OCI-LY7 (cell line): ENCODE results near the gene ADAMTS8. TPM values are rescaled to one million over a fixed set of nuclear protein-coding genes. Genes with fewer than 3 reads are reported as not detected.

Experiments
- BruUV-seq: library from RNA; stranded (reverse); fragments of 400-500 nt; replicated peaks from 2 replicates; lab custom pipeline; 2021; lab: Mats Ljungman, UMichigan
- CTCF ChIA-PET: fragments of 300-600 bp; sonication (Branson Sonifier 250); formaldehyde crosslinking; loops from one replicate; lab custom pipeline; 2022; ENCODE audit warnings: antibody characterized with exemption; ENCODE audit not compliant: unreplicated experiment; lab: Charles Lee
- POLR2A ChIA-PET: fragments of 300-600 bp; sonication (Branson Sonifier 250); formaldehyde crosslinking; loops from one replicate; lab custom pipeline; 2022; ENCODE audit warnings: antibody characterized with exemption; lab: Charles Lee
- DNase-seq: peaks from one replicate; pipeline ENCODE4 v3.0.0-alpha.2; 2015; ENCODE audit warnings: low spot score
- H2AFZ ChIP-seq: fragments of 200-600 bp; sonication (generic), shearing (Covaris generic); 2 replicates; pipeline ENCODE4 v1.6.1; 2014; ENCODE audit warnings: mild to moderate bottlenecking, antibody characterized with exemption, low read length, moderate library complexity
- H3K27ac ChIP-seq: fragments of 200-600 bp; sonication (generic); 2 replicates; pipeline ENCODE4 v1.5.1; 2014; ENCODE audit warnings: mixed run types, low read depth, mild to moderate bottlenecking, moderate library complexity, low read length, inconsistent platforms; ENCODE audit not compliant: poor library complexity, severe bottlenecking
- H3K36me3 ChIP-seq: fragments of 200-600 bp; sonication (generic); 2 replicates; pipeline ENCODE4 v1.6.1; 2014; ENCODE audit warnings: mild to moderate bottlenecking, antibody characterized with exemption, low read length, moderate library complexity, mixed read lengths; ENCODE audit not compliant: insufficient read depth
- H3K4me1 ChIP-seq: fragments of 200-600 bp; sonication (generic); 2 replicates; pipeline ENCODE4 v1.5.1; 2014; ENCODE audit warnings: mild to moderate bottlenecking, low read length; ENCODE audit not compliant: insufficient read depth, poor library complexity, severe bottlenecking
- H3K4me2 ChIP-seq: fragments of 200-600 bp; sonication (generic); 2 replicates; pipeline ENCODE4 v1.6.1; 2014; ENCODE audit warnings: mild to moderate bottlenecking, low read length
- H3K4me3 ChIP-seq: fragments of 200-600 bp; sonication (generic); 2 replicates; pipeline ENCODE4 v1.5.1; 2014; ENCODE audit warnings: mild to moderate bottlenecking, low read depth, low read length; ENCODE audit not compliant: poor library complexity, severe bottlenecking
- H3K79me2 ChIP-seq: fragments of 200-600 bp; sonication (generic); 2 replicates; pipeline ENCODE4 v1.6.1; 2016; ENCODE audit warnings: low read depth, mild to moderate bottlenecking, low read length, moderate library complexity, mixed read lengths; ENCODE audit not compliant: insufficient read depth
- H3K9me2 ChIP-seq: fragments of 200-600 bp; sonication (generic); 2 replicates; pipeline ENCODE4 v1.6.1; 2016; ENCODE audit warnings: mild to moderate bottlenecking, low read length, mixed read lengths; ENCODE audit not compliant: insufficient read depth
- H3K9me3 ChIP-seq: fragments of 200-600 bp; sonication (generic); 2 replicates; pipeline ENCODE4 v1.6.1; 2014; ENCODE audit warnings: mild to moderate bottlenecking, mixed run types, low read length, mixed read lengths
- H4K20me1 ChIP-seq: fragments of 200-600 bp; sonication (generic); 2 replicates; pipeline ENCODE4 v1.6.1; 2014; ENCODE audit warnings: mild to moderate bottlenecking, antibody characterized with exemption, low read length, moderate library complexity, mixed read lengths; ENCODE audit not compliant: insufficient read depth
- EZH2phosphoT487 ChIP-seq: fragments of 200-600 bp; sonication (generic); IDR thresholded peaks from 2 replicates; pipeline ENCODE4 v1.6.1; 2018; ENCODE audit warnings: low read depth, borderline replicate concordance, mild to moderate bottlenecking, mixed run types, antibody characterized with exemption, low read length, moderate library complexity, mixed read lengths
- intact Hi-C: fragments of 100-400 bp; cut with micrococcal nuclease; formaldehyde crosslinking; loops from one replicate; pipeline ENCODE4 v1.10.0; 2022; ENCODE audit not compliant: unreplicated experiment
- total RNA-seq, 2 experiments: library from RNA; depleted of rRNA in 1 of 2; stranded (reverse); fragments of >200 nt in 1 of 2; shearing (Covaris generic) in 1 of 2; gene quantifications; 2 replicates each; pipeline ENCODE4 v1.2.3, GENCODE V29; 2014 to 2022
- TF ChIP-seq, protein P1 (sequence below): fragments of 200-600 bp; sonication (generic); conservative IDR thresholded peaks from 2 replicates; pipeline ENCODE4 v1.5.1; 2014; ENCODE audit warnings: mild to moderate bottlenecking, antibody characterized with exemption, low read length, moderate library complexity, mixed read lengths

Gene ADAMTS8
- total RNA-seq, 2 experiments from 2014 or later: not detected

DNA sequence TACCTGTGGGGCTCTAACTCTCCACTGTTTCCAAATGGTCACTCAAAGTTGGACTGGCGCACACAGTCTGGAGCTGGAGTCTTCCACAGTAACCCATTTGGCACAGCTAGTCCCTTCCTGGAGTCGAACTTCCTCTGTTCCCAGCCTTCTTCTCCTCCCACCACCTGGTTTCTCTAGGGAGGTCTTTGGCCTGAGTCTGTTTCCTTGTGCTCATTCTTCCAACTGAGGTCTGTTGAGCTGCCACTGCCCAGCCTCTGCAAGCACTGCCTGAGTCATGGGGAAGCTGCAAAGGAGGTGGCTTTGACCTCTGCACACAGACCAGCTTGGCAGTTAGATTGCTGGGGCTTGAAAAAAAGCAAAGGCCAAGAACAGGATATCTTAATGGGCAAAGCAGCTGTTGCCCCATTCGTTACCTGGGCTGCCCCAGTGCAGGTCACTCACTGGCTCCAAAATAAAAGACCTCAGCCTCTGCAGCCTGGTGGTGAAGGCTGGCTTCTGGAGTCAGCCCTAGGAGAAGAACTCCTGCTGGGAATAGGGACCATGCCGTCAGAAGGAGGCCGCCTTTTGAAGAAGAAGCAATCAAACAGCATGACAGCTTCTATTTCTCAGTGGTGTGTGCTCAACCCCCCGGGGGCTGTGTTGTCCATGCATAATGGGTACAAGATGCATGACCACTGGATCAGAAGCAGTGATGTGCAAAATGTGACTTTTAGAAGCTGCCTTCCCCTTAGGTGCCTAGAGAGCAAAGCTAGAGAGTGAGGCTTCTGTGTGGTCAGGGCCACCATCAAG is 23.0 kb upstream of the ADAMTS8 start:
- H3K9me3 ChIP-seq: no peaks in the 10 kb centered on the region
- intact Hi-C loops: no loop called here
- no peak overlapping the region for H3K4me2 ChIP-seq
- no peaks in the 10 kb centered on the region for H3K9me2 ChIP-seq
- no peaks in the 10 kb centered on the region for H3K79me2 ChIP-seq
- no peak for TF ChIP-seq EZH2phosphoT487
- TF ChIP-seq, protein P1, sequence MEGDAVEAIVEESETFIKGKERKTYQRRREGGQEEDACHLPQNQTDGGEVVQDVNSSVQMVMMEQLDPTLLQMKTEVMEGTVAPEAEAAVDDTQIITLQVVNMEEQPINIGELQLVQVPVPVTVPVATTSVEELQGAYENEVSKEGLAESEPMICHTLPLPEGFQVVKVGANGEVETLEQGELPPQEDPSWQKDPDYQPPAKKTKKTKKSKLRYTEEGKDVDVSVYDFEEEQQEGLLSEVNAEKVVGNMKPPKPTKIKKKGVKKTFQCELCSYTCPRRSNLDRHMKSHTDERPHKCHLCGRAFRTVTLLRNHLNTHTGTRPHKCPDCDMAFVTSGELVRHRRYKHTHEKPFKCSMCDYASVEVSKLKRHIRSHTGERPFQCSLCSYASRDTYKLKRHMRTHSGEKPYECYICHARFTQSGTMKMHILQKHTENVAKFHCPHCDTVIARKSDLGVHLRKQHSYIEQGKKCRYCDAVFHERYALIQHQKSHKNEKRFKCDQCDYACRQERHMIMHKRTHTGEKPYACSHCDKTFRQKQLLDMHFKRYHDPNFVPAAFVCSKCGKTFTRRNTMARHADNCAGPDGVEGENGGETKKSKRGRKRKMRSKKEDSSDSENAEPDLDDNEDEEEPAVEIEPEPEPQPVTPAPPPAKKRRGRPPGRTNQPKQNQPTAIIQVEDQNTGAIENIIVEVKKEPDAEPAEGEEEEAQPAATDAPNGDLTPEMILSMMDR: no peak
- no peaks in the 10 kb centered on the region for H3K36me3 ChIP-seq
- no peak overlapping the region for H3K27ac ChIP-seq
- ChIA-PET CTCF (no interaction called here), POLR2A (no interaction called here)
- no peaks in the 10 kb centered on the region for H4K20me1 ChIP-seq
- H2AFZ ChIP-seq: no peak overlapping the region
- no peak overlapping the region for H3K4me3 ChIP-seq
- DNase-seq: no peak
- H3K4me1 ChIP-seq: no peaks in the 10 kb centered on the region
- no TSS peak for BruUV-seq

DNA sequence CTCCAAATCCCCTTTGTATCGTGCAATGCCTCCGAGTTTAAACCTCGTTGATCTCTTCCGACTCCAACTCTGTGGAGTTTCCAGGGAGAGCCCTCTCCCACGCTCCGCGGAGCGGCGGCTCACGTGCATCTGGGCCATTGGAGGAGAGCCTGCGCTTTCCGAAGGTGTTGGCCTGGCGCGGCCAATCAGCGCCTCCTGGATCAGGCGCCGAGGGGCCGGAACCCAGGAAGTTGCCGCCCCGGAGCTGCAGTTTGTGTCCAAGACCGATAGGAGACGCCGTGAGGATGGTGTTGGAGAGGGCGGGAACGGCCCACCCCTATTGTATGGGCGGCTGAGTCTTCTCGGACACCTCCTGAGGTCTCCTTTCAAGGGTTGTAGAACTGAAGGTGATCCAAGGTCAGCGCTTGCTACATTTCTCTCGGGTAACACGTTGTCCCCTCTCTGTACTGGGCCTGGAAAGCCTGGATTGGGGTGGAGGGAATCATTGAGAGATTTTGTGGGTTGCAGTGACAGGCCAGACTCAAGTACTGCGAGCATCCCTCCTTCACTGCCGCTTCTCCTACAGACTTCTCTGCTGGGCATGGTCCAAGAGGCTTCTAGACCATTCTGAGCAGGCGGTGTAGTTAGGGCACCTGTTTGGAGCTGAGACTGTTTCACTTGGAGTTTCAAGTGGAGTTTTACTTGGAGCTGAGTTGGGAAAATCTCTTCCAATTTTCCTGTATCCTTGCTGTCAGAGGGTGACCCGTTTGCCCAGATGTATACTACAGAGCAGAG is 21.8 kb upstream of the ADAMTS8 start:
- CTCF ChIA-PET: no interaction called here

More for the DNA sequence above, 21.8 kb upstream of the ADAMTS8 start:
- Histone ChIP-seq H4K20me1 (no peaks in the 10 kb centered on the region), H3K79me2 (no peaks in the 10 kb centered on the region), H3K9me2 (no peaks in the 10 kb centered on the region), H3K27ac (no peak overlapping the region), H3K36me3 (no peaks in the 10 kb centered on the region), H3K4me1 (no peaks in the 10 kb centered on the region), H3K4me2 (no peak overlapping the region), H3K9me3 (no peaks in the 10 kb centered on the region), H3K4me3 (no peak overlapping the region), H2AFZ (no peak overlapping the region)
- POLR2A ChIA-PET: interaction anchor here (0.6 kb wide), 2 partner anchors 7 to 988 kb away, joined by 3 to 4 read pairs; no protein-coding TSS in a partner anchor
- intact Hi-C loops: no loop called here
- no peak for TF ChIP-seq EZH2phosphoT487
- TF ChIP-seq, protein P1: no peak
- no TSS peak for BruUV-seq
- DNase-seq: no peak
